Stimulated activated CD4-positive, alpha-beta T cell treated with anti-CD3 and anti-CD28 coated beads, Interleukin-2, amount 100 ng/mL, for 4 hours (primary cell): ENCODE measurements around the gene CNNM2.
"Not testable (repeated sequence)": the region's sequence is repeated elsewhere in the genome, so short reads cannot be mapped to it uniquely, and the experiment has no call there.

ENCODE experiments used
- DNase-seq: peaks from one replicate; pipeline ENCODE4 v3.0.0-alpha.2; 2020; ENCODE audit warnings: low read depth

Gene CNNM2

GRCh38 chr10:102967123-102967522, 49.0 kb downstream of the CNNM2 start:
- no peak for DNase-seq

DNA sequence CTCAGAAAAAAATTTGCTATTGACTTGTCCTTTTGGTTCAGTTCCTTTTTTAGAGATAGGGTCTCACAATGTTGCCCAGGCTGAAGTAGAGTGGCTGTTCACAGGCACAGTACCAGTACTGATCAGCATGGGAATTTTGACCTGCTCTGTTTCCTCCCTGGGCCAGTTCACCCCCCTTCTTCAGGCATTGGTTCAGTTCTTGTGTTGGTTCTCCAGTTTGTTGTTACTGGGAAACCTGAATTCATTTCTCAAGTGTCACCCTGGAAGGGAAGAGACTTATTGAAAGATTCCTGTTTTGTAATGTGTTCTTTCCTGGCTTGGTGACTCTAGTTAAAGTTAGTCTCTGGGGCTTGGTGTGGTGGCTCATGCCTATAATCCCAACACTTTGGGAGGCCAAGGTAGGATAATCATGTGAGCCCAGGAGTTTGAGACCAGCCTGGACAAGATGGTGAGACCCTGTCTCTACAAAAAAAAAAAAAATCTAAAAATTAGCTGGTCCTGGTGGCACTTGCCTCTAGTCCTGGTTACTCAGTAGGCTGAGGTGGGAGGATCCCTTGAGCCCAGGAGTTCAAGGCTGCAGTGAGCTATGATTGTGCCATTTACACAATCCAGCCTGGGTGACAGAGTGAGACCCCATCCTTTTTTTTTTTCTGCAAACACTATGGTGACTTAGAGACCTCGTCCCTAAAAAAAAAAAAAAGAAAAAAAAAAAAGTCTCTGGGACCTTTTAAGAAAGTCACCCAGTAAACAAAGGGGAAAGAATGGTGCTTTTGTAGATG, 52.7 kb downstream of the CNNM2 start:
- DNase-seq: no peak

- no peak for DNase-seq
These were observed 57.6 kb downstream of the CNNM2 start for GRCh38 chr10:102975483-102976379.

GRCh38 chr10:102976380-102976726, 58.3 kb downstream of the CNNM2 start:
- DNase-seq: not testable (repeated sequence)

- no peak for DNase-seq
These were observed 64.2 kb downstream of the CNNM2 start for GRCh38 chr10:102982296-102982695.

GRCh38 chr10:102984086-102984485, 66.0 kb downstream of the CNNM2 start:
- DNase-seq: no peak

DNA sequence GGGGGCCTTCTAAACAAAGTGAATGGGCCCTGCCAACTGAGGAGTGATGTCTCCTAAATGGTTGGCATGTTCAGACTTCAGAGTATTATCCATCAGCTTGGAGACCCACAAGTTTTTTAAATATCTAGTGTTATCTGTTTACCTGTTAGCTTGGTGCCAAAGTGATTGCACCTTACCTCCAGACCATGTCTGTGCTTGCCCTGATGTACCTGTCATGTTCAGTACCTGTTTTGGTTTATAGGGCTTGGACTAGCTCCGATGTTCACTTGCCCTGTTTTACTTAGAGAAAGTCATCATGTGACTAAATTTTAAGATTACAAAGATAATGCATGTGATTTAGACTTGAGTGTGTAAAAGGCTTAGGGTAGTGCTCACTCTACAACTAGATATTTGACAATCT, 67.7 kb downstream of the CNNM2 start:
- no peak for DNase-seq

GRCh38 chr10:102988404-102989314, 70.6 kb downstream of the CNNM2 start:
- no peak for DNase-seq

- no peak for DNase-seq
These were observed 76.6 kb downstream of the CNNM2 start for GRCh38 chr10:102994531-102995295.

- DNase-seq: no peak
These were observed 78.8 kb downstream of the CNNM2 start for GRCh38 chr10:102996876-102997275.

- DNase-seq: no peak
These were observed 79.9 kb downstream of the CNNM2 start for GRCh38 chr10:102997998-102998397.

DNA sequence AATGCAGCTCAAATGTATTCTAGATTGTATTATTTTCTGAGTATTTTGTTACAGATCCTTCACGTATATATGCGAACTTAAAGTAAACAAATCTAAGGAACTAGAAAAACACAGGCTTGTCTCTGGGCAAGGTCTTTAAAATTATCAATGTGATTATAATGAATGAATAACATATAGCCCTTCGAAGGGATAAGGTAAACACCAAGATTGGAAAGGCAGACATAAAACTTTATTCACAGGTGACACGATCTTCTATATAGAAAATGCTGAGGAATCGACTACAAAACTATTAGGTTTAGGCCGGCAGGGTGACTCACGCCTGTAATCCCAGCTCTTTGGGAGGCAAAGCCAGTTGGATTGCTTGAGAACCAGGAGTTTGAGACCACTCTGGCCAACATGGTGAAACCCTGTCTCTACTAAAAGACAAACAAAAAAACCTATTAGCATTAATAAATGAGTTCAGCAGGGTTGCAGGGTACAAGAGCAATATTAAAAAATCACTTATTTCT, 80.4 kb downstream of the CNNM2 start:
- DNase-seq: no peak

- DNase-seq: not testable (repeated sequence)
These were observed 82.0 kb downstream of the CNNM2 start for GRCh38 chr10:103000050-103000449.

DNA sequence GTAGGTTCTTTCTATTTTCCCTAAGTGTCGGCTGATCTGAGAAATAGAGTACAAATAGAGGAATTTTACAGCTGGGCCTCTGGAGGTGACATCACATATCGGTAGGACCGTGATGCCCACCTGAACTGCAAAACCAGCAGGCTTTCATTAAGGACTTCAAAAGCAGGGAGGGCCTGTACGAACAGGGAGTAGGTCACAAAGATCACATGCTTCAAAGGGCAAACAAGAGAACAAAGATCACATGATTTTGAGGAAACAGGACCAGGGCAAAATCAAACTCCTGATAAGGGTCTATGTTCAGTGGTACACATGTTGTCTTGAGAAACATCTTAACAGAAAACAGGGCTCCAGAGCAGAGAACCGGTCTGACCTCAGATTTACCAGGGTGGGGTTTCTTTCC, 88.9 kb downstream of the CNNM2 start:
- no peak for DNase-seq

DNA sequence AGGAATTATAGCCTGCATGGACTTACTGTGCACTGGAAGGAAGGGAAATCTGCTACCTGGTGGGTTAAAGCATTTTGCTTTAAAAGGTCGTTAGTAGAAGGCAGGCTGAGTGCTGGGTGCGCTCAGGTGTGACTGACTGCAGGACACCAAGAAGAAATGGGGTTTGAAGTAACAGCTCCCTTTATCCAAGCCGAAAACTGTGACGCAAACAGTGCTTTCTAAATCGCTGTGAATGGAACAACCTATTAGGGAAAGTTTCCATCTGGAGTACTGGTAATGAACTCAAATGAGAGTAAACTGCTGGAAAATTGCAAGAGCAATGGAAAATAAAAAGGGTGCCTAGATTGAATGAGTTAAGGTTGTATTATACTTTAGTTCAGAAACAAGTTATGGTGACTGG, 95.3 kb downstream of the CNNM2 start:
- DNase-seq: no peak

DNA sequence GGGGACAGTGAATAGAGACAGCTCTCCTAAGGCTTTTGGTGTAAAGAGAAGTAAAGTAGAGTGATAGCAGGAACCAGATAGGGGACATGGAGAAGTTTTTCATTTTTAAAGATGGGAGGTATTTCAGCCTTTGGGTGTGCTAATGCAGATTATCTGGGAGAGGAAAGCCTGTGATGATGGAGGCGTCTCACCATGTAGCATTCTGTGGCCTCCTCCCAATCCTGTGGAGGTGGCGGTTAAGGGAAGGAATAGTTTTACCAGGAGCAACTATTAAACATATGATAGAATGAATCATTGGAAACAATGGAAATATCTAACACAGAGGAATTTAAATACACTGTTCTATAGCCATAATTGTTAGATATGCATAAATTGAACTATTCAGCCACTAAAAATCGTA, 101.3 kb downstream of the CNNM2 start:
- no peak for DNase-seq

DNA sequence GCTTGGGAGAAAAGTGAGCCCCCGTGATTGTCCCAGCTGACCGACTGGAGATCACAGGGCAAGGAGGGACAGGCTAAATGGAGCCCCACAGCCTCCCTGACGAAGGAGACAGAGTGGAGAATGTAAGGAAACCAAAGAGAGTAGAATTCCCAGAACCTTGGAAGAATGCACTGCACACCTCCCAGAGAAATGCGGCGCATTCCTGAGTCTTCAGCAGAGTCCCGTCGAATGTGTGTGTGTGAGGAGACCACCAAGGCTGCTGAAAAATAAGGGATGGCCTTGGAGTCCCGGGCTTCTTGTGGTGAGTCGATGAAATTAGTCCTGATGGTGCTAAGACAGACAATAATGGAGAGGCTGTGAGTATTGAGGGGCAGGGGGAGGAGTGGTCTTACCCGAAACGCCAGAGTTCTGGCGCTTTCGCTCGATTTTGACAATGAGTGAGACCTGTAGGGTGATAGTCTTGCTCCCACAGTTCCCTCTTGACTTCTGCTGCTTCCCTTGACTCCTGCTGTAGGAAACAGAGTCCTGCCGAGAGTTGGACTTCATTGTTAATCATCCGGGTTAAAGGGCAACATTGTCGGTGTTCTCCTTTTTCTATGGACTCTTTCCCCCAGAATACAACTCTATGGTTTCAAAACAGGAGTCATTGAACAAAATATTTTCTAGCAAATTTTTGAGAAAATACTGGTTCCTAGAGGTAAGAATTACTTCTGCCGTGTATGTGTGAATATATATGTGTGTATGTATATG, 103.2 kb downstream of the CNNM2 start:
- no peak for DNase-seq

GRCh38 chr10:103021900-103022293, 103.8 kb downstream of the CNNM2 start:
- DNase-seq: no peak

GRCh38 chr10:103025696-103026095, 107.6 kb downstream of the CNNM2 start:
- no peak for DNase-seq

- DNase-seq: no peak
These were observed 120.5 kb downstream of the CNNM2 start for GRCh38 chr10:103038570-103038969.

DNA sequence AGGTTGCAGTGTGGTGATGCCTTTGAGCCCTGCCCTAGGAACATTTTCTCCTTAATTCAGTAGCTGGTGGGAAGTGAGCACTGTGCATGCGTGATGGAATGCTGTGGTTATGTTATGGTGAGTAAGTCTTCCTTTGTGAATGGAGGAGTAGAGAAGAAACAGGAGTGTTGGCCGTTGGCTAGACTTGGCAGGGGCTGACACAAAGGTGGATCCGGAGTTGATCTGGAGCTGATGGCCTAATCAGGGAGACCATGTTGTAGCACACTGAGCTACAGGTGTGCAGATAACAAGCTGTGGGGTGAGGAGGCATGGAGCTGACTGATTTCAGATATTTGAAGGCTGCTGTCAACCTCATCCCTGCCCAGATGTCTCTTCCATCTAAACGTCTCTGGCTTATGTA, 122.3 kb downstream of the CNNM2 start:
- no peak for DNase-seq
